GM23338 (cell line): ENCODE measurements around the gene THRB.

Experiments used
- CREB1 ChIP-seq: fragments of 250-450 bp; sonication (Bioruptor Pico); IDR thresholded peaks from 2 replicates; pipeline ENCODE4 v1.5.0; 2020; ENCODE audit warnings: low read depth, mild to moderate bottlenecking, moderate library complexity
- ETS1 ChIP-seq: IDR thresholded peaks from 2 replicates; pipeline ENCODE4 v1.6.1; 2016; ENCODE audit warnings: antibody characterized with exemption
- EZH2 ChIP-seq: fragments of 200-600 bp; sonication (generic); IDR thresholded peaks from one replicate; pipeline ENCODE4 v1.8.0; 2017; ENCODE audit warnings: antibody characterized with exemption, mild to moderate bottlenecking, low read depth; ENCODE audit not compliant: unreplicated experiment
- EZH2phosphoT487 ChIP-seq: fragments of 200-600 bp; sonication (generic); IDR thresholded peaks from one replicate; pipeline ENCODE4 v1.8.1; 2018; ENCODE audit warnings: antibody characterized with exemption; ENCODE audit not compliant: unreplicated experiment
- JUNB ChIP-seq: IDR thresholded peaks from one replicate; pipeline ENCODE4 v1.6.1; 2016; ENCODE audit warnings: antibody characterized with exemption; ENCODE audit not compliant: unreplicated experiment
- NANOG ChIP-seq: IDR thresholded peaks from 2 replicates; pipeline ENCODE4 v1.6.1; 2016; ENCODE audit warnings: antibody characterized with exemption, borderline replicate concordance
- POLR2AphosphoS5 ChIP-seq: IDR thresholded peaks from 2 replicates; pipeline ENCODE4 v1.6.1; 2016; ENCODE audit warnings: antibody characterized with exemption, low read depth
- STAT1 ChIP-seq: IDR thresholded peaks from one replicate; pipeline ENCODE4 v1.6.1; 2016; ENCODE audit warnings: antibody characterized with exemption; ENCODE audit not compliant: unreplicated experiment
- ZNF114 ChIP-seq: fragments of 250-450 bp; sonication (Bioruptor Pico); IDR thresholded peaks from 2 replicates; pipeline ENCODE4 v1.5.0; 2020; ENCODE audit warnings: mild to moderate bottlenecking, moderate library complexity
- ZNF331 ChIP-seq: fragments of 250-450 bp; sonication (Bioruptor Pico); IDR thresholded peaks from 2 replicates; pipeline ENCODE4 v1.5.0; 2020; ENCODE audit warnings: low read depth, mild to moderate bottlenecking, moderate library complexity
- ZNF462 ChIP-seq: fragments of 250-450 bp; sonication (Bioruptor Pico); IDR thresholded peaks from 2 replicates; pipeline ENCODE4 v1.5.0; 2020; ENCODE audit warnings: mild to moderate bottlenecking, moderate library complexity
- TF ChIP-seq, protein P1 (sequence below), 2 experiments: fragments of 200-600 bp in 1 of 2; sonication (generic) in 1 of 2; conservative IDR thresholded peaks; 2 replicates each; pipeline versions ENCODE4 v1.5.1 to v1.6.1; 2016 to 2017; ENCODE audit warnings: antibody characterized with exemption in 2 of 2, low read depth in 2 of 2, mild to moderate bottlenecking in 2 of 2, moderate library complexity in 1 of 2
- TF ChIP-seq, protein P2 (sequence below): IDR thresholded peaks from one replicate; pipeline ENCODE4 v1.6.1; 2018; ENCODE audit warnings: antibody characterized with exemption; ENCODE audit not compliant: unreplicated experiment

GRCh38 chr3:24342275-24342674, 152.4 kb downstream of the THRB start:
- TF ChIP-seq JUNB = no peak
- no peak for TF ChIP-seq EZH2
- TF ChIP-seq, protein P1, sequence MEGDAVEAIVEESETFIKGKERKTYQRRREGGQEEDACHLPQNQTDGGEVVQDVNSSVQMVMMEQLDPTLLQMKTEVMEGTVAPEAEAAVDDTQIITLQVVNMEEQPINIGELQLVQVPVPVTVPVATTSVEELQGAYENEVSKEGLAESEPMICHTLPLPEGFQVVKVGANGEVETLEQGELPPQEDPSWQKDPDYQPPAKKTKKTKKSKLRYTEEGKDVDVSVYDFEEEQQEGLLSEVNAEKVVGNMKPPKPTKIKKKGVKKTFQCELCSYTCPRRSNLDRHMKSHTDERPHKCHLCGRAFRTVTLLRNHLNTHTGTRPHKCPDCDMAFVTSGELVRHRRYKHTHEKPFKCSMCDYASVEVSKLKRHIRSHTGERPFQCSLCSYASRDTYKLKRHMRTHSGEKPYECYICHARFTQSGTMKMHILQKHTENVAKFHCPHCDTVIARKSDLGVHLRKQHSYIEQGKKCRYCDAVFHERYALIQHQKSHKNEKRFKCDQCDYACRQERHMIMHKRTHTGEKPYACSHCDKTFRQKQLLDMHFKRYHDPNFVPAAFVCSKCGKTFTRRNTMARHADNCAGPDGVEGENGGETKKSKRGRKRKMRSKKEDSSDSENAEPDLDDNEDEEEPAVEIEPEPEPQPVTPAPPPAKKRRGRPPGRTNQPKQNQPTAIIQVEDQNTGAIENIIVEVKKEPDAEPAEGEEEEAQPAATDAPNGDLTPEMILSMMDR (conservative IDR thresholded peaks at IDR 0.05; ENCODE audit: low read depth in 2 of 2) = no peak
- TF ChIP-seq, protein P2, sequence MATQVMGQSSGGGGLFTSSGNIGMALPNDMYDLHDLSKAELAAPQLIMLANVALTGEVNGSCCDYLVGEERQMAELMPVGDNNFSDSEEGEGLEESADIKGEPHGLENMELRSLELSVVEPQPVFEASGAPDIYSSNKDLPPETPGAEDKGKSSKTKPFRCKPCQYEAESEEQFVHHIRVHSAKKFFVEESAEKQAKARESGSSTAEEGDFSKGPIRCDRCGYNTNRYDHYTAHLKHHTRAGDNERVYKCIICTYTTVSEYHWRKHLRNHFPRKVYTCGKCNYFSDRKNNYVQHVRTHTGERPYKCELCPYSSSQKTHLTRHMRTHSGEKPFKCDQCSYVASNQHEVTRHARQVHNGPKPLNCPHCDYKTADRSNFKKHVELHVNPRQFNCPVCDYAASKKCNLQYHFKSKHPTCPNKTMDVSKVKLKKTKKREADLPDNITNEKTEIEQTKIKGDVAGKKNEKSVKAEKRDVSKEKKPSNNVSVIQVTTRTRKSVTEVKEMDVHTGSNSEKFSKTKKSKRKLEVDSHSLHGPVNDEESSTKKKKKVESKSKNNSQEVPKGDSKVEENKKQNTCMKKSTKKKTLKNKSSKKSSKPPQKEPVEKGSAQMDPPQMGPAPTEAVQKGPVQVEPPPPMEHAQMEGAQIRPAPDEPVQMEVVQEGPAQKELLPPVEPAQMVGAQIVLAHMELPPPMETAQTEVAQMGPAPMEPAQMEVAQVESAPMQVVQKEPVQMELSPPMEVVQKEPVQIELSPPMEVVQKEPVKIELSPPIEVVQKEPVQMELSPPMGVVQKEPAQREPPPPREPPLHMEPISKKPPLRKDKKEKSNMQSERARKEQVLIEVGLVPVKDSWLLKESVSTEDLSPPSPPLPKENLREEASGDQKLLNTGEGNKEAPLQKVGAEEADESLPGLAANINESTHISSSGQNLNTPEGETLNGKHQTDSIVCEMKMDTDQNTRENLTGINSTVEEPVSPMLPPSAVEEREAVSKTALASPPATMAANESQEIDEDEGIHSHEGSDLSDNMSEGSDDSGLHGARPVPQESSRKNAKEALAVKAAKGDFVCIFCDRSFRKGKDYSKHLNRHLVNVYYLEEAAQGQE = no peak
- no peak for TF ChIP-seq EZH2phosphoT487
- TF ChIP-seq POLR2AphosphoS5 = no peak
- TF ChIP-seq CREB1 = no peak
- TF ChIP-seq ETS1 = no peak
- TF ChIP-seq NANOG = no peak
- TF ChIP-seq ZNF114 (CRISPR knock-in tag) = no peak
- TF ChIP-seq ZNF462 (CRISPR knock-in tag) = no peak
- no peak for TF ChIP-seq ZNF331 (CRISPR knock-in tag)
- no peak for TF ChIP-seq STAT1
